ENCODE data around the gene MRGPRX1.
"Not testable (repeated sequence)": the region's sequence is repeated elsewhere in the genome, so short reads cannot be mapped to it uniquely, and the experiment has no call there.

DNA sequence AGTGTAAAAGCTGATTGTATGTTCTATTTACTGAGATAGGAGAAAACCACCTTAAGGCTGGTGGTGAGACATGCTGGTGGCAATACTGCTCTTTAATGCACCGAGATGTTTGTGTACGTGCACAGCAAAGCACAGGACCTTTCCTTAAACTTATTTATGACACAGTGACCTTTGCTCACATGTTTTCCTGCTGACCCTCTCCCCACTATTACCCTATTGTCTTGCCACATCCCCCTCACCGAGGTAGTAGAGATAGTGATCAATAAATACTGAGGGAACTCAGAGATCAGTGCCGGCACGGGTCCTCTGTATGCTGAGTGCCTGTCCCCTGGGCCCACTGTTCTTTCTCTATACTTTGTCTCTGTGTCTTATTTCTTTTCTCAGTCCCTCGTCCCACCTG, 38.6 kb downstream of the MRGPRX1 start:
- TF ChIP-seq, protein P1, sequence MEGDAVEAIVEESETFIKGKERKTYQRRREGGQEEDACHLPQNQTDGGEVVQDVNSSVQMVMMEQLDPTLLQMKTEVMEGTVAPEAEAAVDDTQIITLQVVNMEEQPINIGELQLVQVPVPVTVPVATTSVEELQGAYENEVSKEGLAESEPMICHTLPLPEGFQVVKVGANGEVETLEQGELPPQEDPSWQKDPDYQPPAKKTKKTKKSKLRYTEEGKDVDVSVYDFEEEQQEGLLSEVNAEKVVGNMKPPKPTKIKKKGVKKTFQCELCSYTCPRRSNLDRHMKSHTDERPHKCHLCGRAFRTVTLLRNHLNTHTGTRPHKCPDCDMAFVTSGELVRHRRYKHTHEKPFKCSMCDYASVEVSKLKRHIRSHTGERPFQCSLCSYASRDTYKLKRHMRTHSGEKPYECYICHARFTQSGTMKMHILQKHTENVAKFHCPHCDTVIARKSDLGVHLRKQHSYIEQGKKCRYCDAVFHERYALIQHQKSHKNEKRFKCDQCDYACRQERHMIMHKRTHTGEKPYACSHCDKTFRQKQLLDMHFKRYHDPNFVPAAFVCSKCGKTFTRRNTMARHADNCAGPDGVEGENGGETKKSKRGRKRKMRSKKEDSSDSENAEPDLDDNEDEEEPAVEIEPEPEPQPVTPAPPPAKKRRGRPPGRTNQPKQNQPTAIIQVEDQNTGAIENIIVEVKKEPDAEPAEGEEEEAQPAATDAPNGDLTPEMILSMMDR (IDR thresholded peaks at IDR 0.05; ENCODE audit: low read length), result not testable (repeated sequence)
- not testable (repeated sequence) for TF ChIP-seq EZH2 (IDR thresholded peaks at IDR 0.05; ENCODE audit: borderline replicate concordance, low read length)

Data from OCI-LY1 (cell line).